Stimulated activated naive CD8-positive, alpha-beta T cell treated with anti-CD3 and anti-CD28 coated beads, Interleukin-15, Interleukin-2, amounts not matched to agents 100 ng/mL and 50 ng/mL, for 24 hours (primary cell): ENCODE results near the gene SLC3A2.
"Not testable (repeated sequence)": the region's sequence is repeated elsewhere in the genome, so short reads cannot be mapped to it uniquely, and the experiment has no call there.

Source experiments
- H3K27ac Mint-ChIP-seq: one replicate; pipeline ENCODE4 v1.8.0; 2021; ENCODE audit warnings: mild to moderate bottlenecking, mixed read lengths
- H3K27me3 Mint-ChIP-seq: one replicate; pipeline ENCODE4 v1.8.0; 2021; ENCODE audit warnings: mixed read lengths
- H3K36me3 Mint-ChIP-seq: one replicate; pipeline ENCODE4 v1.8.0; 2021; ENCODE audit warnings: low read depth, mixed read lengths
- H3K4me1 Mint-ChIP-seq: one replicate; pipeline ENCODE4 v1.8.0; 2021; ENCODE audit warnings: low read depth, mixed read lengths
- H3K4me3 Mint-ChIP-seq: one replicate; pipeline ENCODE4 v1.8.0; 2021; ENCODE audit warnings: mild to moderate bottlenecking, mixed read lengths
- H3K9me3 Mint-ChIP-seq: one replicate; pipeline ENCODE4 v1.8.0; 2021; ENCODE audit warnings: mixed read lengths

The SLC3A2 gene

GRCh38 chr11:62859281-62859703 lies 21.4 kb upstream of the SLC3A2 start:
- not testable (repeated sequence) for H3K4me3 Mint-ChIP-seq, H3K27ac Mint-ChIP-seq, H3K9me3 Mint-ChIP-seq, H3K27me3 Mint-ChIP-seq
- Mint-ChIP-seq H3K36me3 (peaks cover 47% of the 10 kb centered on the region), H3K4me1 (peaks cover 64% of the 10 kb centered on the region)

GRCh38 chr11:62860835-62861563 lies 19.7 kb upstream of the SLC3A2 start:
- H3K9me3 Mint-ChIP-seq, result no peaks in the 10 kb centered on the region
- no peak overlapping the region for H3K4me3 Mint-ChIP-seq
- peaks cover 48% of the 10 kb centered on the region for H3K4me1 Mint-ChIP-seq
- H3K27ac Mint-ChIP-seq, result no peak overlapping the region
- peaks cover 34% of the 10 kb centered on the region for H3K36me3 Mint-ChIP-seq
- H3K27me3 Mint-ChIP-seq, result peaks cover 1% of the 10 kb centered on the region

- not testable (repeated sequence) for H3K27ac Mint-ChIP-seq, H3K9me3 Mint-ChIP-seq, H3K4me3 Mint-ChIP-seq, H3K27me3 Mint-ChIP-seq
- Mint-ChIP-seq H3K4me1 (peaks cover 43% of the 10 kb centered on the region), H3K36me3 (peaks cover 28% of the 10 kb centered on the region)
Observed at GRCh38 chr11:62861564-62862192, 19.0 kb upstream of the SLC3A2 start.

GRCh38 chr11:62863687-62864335 lies 16.9 kb upstream of the SLC3A2 start:
- Mint-ChIP-seq H3K4me1 (peaks cover 25% of the 10 kb centered on the region), H3K36me3 (peaks cover 17% of the 10 kb centered on the region), H3K9me3 (no peaks in the 10 kb centered on the region), H3K4me3 (no peak overlapping the region), H3K27me3 (no peaks in the 10 kb centered on the region), H3K27ac (no peak overlapping the region)

GRCh38 chr11:62865635-62866034 lies 15.1 kb upstream of the SLC3A2 start:
- Mint-ChIP-seq H3K4me1 (peaks cover 15% of the 10 kb centered on the region), H3K9me3 (no peaks in the 10 kb centered on the region), H3K27ac (no peak overlapping the region), H3K4me3 (no peak overlapping the region), H3K36me3 (peaks cover 10% of the 10 kb centered on the region), H3K27me3 (no peaks in the 10 kb centered on the region)

- H3K4me1 Mint-ChIP-seq, result peaks cover 6% of the 10 kb centered on the region
- H3K36me3 Mint-ChIP-seq, result peaks cover 30% of the 10 kb centered on the region
- H3K27me3 Mint-ChIP-seq, result no peaks in the 10 kb centered on the region
- H3K4me3 Mint-ChIP-seq, result no peak overlapping the region
- H3K27ac Mint-ChIP-seq, result no peak overlapping the region
- H3K9me3 Mint-ChIP-seq, result no peaks in the 10 kb centered on the region
Observed at GRCh38 chr11:62874851-62875250, 5.8 kb upstream of the SLC3A2 start.

GRCh38 chr11:62875698-62876478 lies 4.8 kb upstream of the SLC3A2 start:
- peaks cover 38% of the 10 kb centered on the region for H3K36me3 Mint-ChIP-seq
- H3K9me3 Mint-ChIP-seq, result no peaks in the 10 kb centered on the region

GRCh38 chr11:62876712-62877111 lies 4.0 kb upstream of the SLC3A2 start:
- H3K4me1 Mint-ChIP-seq, result peaks cover 18% of the 10 kb centered on the region
- H3K4me3 Mint-ChIP-seq, result no peak overlapping the region
- peaks cover 41% of the 10 kb centered on the region for H3K36me3 Mint-ChIP-seq
- H3K9me3 Mint-ChIP-seq, result no peaks in the 10 kb centered on the region
- H3K27ac Mint-ChIP-seq, result no peak overlapping the region
- H3K27me3 Mint-ChIP-seq, result no peaks in the 10 kb centered on the region

More at GRCh38 chr11:62875698-62876478, 4.8 kb upstream of the SLC3A2 start:
- Mint-ChIP-seq H3K4me3 (no peak overlapping the region), H3K4me1 (peaks cover 16% of the 10 kb centered on the region), H3K27me3 (no peaks in the 10 kb centered on the region), H3K27ac (no peak overlapping the region)

GRCh38 chr11:62879235-62879978 lies 1.3 kb upstream of the SLC3A2 start:
- Mint-ChIP-seq H3K27me3 (no peaks in the 10 kb centered on the region), H3K27ac (peak overlapping the region; percentile 100), H3K9me3 (no peaks in the 10 kb centered on the region), H3K36me3 (peaks cover 61% of the 10 kb centered on the region), H3K4me1 (peaks cover 44% of the 10 kb centered on the region), H3K4me3 (peak overlapping the region; percentile 100)

- Mint-ChIP-seq H3K4me3 (peak overlapping the region; percentile 100), H3K4me1 (peaks cover 51% of the 10 kb centered on the region), H3K9me3 (no peaks in the 10 kb centered on the region), H3K27ac (peak overlapping the region; percentile 100), H3K27me3 (no peaks in the 10 kb centered on the region), H3K36me3 (peaks cover 66% of the 10 kb centered on the region)
Observed at GRCh38 chr11:62880231-62880802, 379 bp upstream of the SLC3A2 start.

- peak overlapping the region; percentile 100 for H3K27ac Mint-ChIP-seq
- H3K36me3 Mint-ChIP-seq, result peaks cover 73% of the 10 kb centered on the region
- peaks cover 56% of the 10 kb centered on the region for H3K4me1 Mint-ChIP-seq
- peak overlapping the region; percentile 100 for H3K4me3 Mint-ChIP-seq
- H3K9me3 Mint-ChIP-seq, result no peaks in the 10 kb centered on the region
- H3K27me3 Mint-ChIP-seq, result no peaks in the 10 kb centered on the region
Observed at GRCh38 chr11:62881579-62882430, 1.1 kb downstream of the SLC3A2 start.

GRCh38 chr11:62882431-62882749 lies 1.7 kb downstream of the SLC3A2 start:
- H3K4me1 Mint-ChIP-seq, result peaks cover 60% of the 10 kb centered on the region
- peaks cover 73% of the 10 kb centered on the region for H3K36me3 Mint-ChIP-seq

GRCh38 chr11:62882788-62883501 lies 2.2 kb downstream of the SLC3A2 start:
- Mint-ChIP-seq H3K36me3 (peaks cover 74% of the 10 kb centered on the region), H3K27ac (peak overlapping the region; percentile 100), H3K27me3 (no peaks in the 10 kb centered on the region), H3K9me3 (no peaks in the 10 kb centered on the region), H3K4me1 (peaks cover 60% of the 10 kb centered on the region), H3K4me3 (peak overlapping the region; percentile 100)

More at GRCh38 chr11:62882431-62882749, 1.7 kb downstream of the SLC3A2 start:
- Mint-ChIP-seq H3K4me3 (peak overlapping the region; percentile 100), H3K9me3 (no peaks in the 10 kb centered on the region), H3K27me3 (no peaks in the 10 kb centered on the region), H3K27ac (peak overlapping the region; percentile 100)
